Prostate gland (tissue), 2 donors: Measurements from ENCODE around the gene WSB1. TPM values are rescaled to one million over a fixed set of nuclear protein-coding genes. Genes with fewer than 3 reads are reported as not detected.

ENCODE experiments used
- DNase-seq: peaks from one replicate; pipeline ENCODE4 v3.0.0-alpha.2; 2019; ENCODE audit warnings: low spot score
- H3K27ac ChIP-seq, 2 donors: fragments of 200-600 bp; sonication (generic); 2 replicates each; pipeline ENCODE4 v1.5.1; 2017 to 2019
- H3K27me3 ChIP-seq: fragments of 200-600 bp; sonication (generic); replicated peaks from 2 replicates; pipeline ENCODE4 v1.5.1; 2019; ENCODE audit not compliant: insufficient read depth
- H3K36me3 ChIP-seq, 2 donors: fragments of 200-600 bp; sonication (generic); 1 replicate in 1 of 2; 2 replicates in 1 of 2; pipeline versions ENCODE4 v1.5.1 to v1.8.1; 2017 to 2019
- H3K4me1 ChIP-seq: fragments of 200-600 bp; sonication (generic); replicated peaks from 2 replicates; pipeline ENCODE4 v1.5.1; 2019
- H3K4me3 ChIP-seq, 2 donors: fragments of 200-600 bp; sonication (generic); 2 replicates each; pipeline ENCODE4 v1.5.1; 2017 to 2019
- H3K9me3 ChIP-seq: fragments of 200-600 bp; sonication (generic); 2 replicates; pipeline ENCODE4 v1.5.1; 2017
- CTCF ChIP-seq, 4 experiments: fragments of 200-600 bp in 2 of 4; fragments of 450-650 bp in 2 of 4; sonication (generic) in 2 of 4; IDR thresholded peaks; 1 replicate in 3 of 4; 2 replicates in 1 of 4; pipeline ENCODE4 v1.5.1; 2016 to 2019; ENCODE audit warnings: antibody characterized with exemption in 4 of 4, mild to moderate bottlenecking in 2 of 4, moderate library complexity in 2 of 4
- POLR2A ChIP-seq: fragments of 450-650 bp; IDR thresholded peaks from one replicate; pipeline ENCODE4 v1.6.1; 2016; ENCODE audit warnings: antibody characterized with exemption, mild to moderate bottlenecking
- POLR2AphosphoS5 ChIP-seq: sonication (generic); formaldehyde crosslinking; IDR thresholded peaks from one replicate; pipeline ENCODE4 v1.6.1; 2017; ENCODE audit warnings: antibody characterized with exemption
- WGBS: methylation state at CpG from one replicate; pipeline ENCODE4 v1.1.5; 2018; 5-methylcytosine and 5-hydroxymethylcytosine counted together
- intact Hi-C: fragments of 100-400 bp; cut with DNase I; formaldehyde crosslinking; loops from one replicate; pipeline ENCODE4 v1.14.2; 2022
- total RNA-seq, 2 donors: library from RNA; depleted of rRNA; stranded (reverse); fragments of >200 nt; gene quantifications; one replicate each; pipeline ENCODE4 v1.1.0, GENCODE V29; 2016

WSB1 gene
- total RNA-seq, 2 donors from 2014 or later: 45.7 to 116 TPM

DNA sequence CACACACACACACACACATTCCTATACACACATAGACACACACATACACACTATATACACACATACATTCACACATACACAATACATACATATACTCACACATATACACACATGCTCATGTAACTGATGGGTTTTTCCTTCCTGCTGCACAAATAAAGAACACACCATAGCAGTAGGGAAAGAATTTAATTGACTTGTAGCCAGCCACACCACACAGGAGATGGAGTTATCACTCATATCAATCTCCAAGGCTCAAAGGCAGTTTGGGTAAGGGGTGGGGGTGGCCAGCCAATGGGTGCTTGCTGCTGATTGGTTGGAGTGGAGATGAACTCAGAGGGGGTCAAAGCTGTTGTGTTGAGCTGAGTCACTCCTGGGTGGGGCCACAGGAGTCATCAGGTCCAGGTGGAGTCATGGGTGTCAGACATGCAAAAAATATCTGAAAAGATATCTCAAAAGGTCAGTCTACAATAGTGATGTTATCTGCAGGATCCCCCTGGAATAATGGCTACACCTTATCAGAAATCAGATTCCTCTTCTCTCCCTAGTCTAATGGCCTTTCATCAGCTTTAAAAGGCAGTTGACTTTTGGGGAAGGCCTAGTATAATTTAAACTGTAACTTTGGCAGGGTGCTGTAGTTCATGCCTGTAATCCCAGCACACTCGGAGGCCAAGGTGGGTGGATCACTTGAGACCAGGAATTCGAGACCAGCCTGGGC is 46.1 kb downstream of the WSB1 start:
- intact Hi-C loops: no loop called here
- no peaks in the 10 kb centered on the region for H3K36me3 ChIP-seq
- no peaks in the 10 kb centered on the region for H3K27me3 ChIP-seq
- H3K9me3 ChIP-seq: no peaks in the 10 kb centered on the region
- TF ChIP-seq CTCF (IDR thresholded peaks at IDR 0.05) (no peak), POLR2A (no peak), POLR2AphosphoS5 (no peak)
- no peak overlapping the region for H3K27ac ChIP-seq
- DNase-seq: no peak
- H3K4me3 ChIP-seq: no peak overlapping the region
- WGBS: 79% methylated on average over 2 of the region's 2 CpGs
- no peaks in the 10 kb centered on the region for H3K4me1 ChIP-seq

- no peaks in the 10 kb centered on the region for H3K4me1 ChIP-seq
- H3K36me3 ChIP-seq: no peaks in the 10 kb centered on the region
- DNase-seq: no peak
- intact Hi-C loops: no loop called here
- TF ChIP-seq POLR2AphosphoS5: no peak
- TF ChIP-seq POLR2A: no peak
- no peak for TF ChIP-seq CTCF (IDR thresholded peaks at IDR 0.05)
- no peak overlapping the region for H3K27ac ChIP-seq
- H3K27me3 ChIP-seq: no peaks in the 10 kb centered on the region
- 80% methylated on average over 7 of the region's 7 CpGs for WGBS
- no peak overlapping the region for H3K4me3 ChIP-seq
- H3K9me3 ChIP-seq: no peaks in the 10 kb centered on the region
Observed at GRCh38 chr17:27340575-27340974, 46.7 kb downstream of the WSB1 start.

- Histone ChIP-seq H3K27ac (no peak overlapping the region), H3K36me3 (no peaks in the 10 kb centered on the region), H3K4me3 (no peak overlapping the region), H3K4me1 (no peaks in the 10 kb centered on the region), H3K9me3 (no peaks in the 10 kb centered on the region), H3K27me3 (no peaks in the 10 kb centered on the region)
- no peak for DNase-seq
- intact Hi-C loops: no loop called here
- WGBS: 19% methylated on average over 4 of the region's 4 CpGs
- TF ChIP-seq POLR2A: no peak
- TF ChIP-seq CTCF (IDR thresholded peaks at IDR 0.05): no peak
- no peak for TF ChIP-seq POLR2AphosphoS5
Observed at GRCh38 chr17:27341041-27341471, 47.1 kb downstream of the WSB1 start.

DNA sequence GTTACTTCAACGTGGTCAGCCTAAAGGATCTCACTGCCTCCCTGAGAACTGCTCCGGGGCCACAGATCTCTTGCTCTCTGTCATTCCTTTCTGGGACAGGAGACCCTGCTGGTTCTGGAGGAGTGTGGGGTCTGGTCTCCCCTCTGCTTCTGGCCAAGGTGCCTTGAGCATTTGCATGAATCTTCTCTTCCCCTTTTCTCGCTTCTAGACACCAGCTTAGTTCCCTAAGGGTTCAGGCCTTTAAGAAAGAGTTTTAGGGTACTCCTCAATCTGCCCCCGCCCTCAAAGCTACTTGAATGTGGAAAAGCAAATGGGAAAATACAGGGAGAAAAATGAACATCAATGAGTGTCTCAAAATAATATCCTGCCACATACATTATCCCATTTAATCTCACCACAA is 48.1 kb downstream of the WSB1 start:
- H3K4me3 ChIP-seq: no peak overlapping the region
- TF ChIP-seq POLR2AphosphoS5 (no peak), CTCF (IDR thresholded peaks at IDR 0.05) (no peak), POLR2A (no peak)
- no peaks in the 10 kb centered on the region for H3K36me3 ChIP-seq
- WGBS: 89% methylated on average over 4 of the region's 4 CpGs
- no peaks in the 10 kb centered on the region for H3K9me3 ChIP-seq
- H3K4me1 ChIP-seq: no peaks in the 10 kb centered on the region
- intact Hi-C loops: no loop called here
- no peak for DNase-seq
- no peaks in the 10 kb centered on the region for H3K27me3 ChIP-seq
- no peak overlapping the region for H3K27ac ChIP-seq

DNA sequence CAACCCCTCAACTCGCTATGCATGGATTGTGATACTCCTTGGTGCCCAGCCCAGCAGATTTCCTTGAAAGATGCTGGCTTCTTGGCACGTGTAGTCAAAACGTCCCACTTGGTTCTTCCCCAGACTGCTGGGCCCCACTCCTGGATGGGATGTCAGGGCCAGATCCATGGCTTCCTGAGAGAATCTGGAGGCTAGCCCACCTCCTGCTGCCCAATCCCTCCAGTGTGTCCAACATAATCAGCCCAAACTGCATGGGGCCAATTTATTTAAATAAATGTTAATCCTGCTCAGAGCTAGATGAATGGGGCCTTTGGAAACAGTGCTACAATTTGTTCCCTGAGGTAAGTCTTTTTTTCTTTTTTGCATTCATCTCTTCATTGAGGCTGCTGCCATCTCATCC is 49.4 kb downstream of the WSB1 start:
- H3K36me3 ChIP-seq: no peaks in the 10 kb centered on the region
- intact Hi-C loops: no loop called here
- no peaks in the 10 kb centered on the region for H3K9me3 ChIP-seq
- no peak overlapping the region for H3K4me3 ChIP-seq
- no peak for DNase-seq
- H3K27me3 ChIP-seq: no peaks in the 10 kb centered on the region
- H3K27ac ChIP-seq: no peak overlapping the region
- 84% methylated on average over 3 of the region's 3 CpGs for WGBS
- no peaks in the 10 kb centered on the region for H3K4me1 ChIP-seq
- no peak for TF ChIP-seq POLR2AphosphoS5
- TF ChIP-seq POLR2A: no peak
- no peak for TF ChIP-seq CTCF (IDR thresholded peaks at IDR 0.05)
